Aorta (tissue), 5 donors: Measurements from ENCODE around the gene RXFP4. TPM values are rescaled to one million over a fixed set of nuclear protein-coding genes. Genes with fewer than 3 reads are reported as not detected.
"Not testable (repeated sequence)": the region's sequence is repeated elsewhere in the genome, so short reads cannot be mapped to it uniquely, and the experiment has no call there.

Experiments
- ATAC-seq: fragments of 200-7000 bp; cut with Tn5 transposase; one replicate; pipeline ENCODE4 v1.9.1; 2022; ENCODE audit warnings: moderate library complexity; ENCODE audit not compliant: low FRiP score
- DNase-seq, 2 donors: peaks; one replicate each; pipeline ENCODE4 v3.0.0-alpha.2; 2020
- H3K27ac ChIP-seq, 2 donors: one replicate each; pipeline ENCODE4 v1.5.1; 2013; ENCODE audit warnings: low read length in 2 of 2, mild to moderate bottlenecking in 2 of 2, moderate library complexity in 2 of 2, control low read depth in 1 of 2, inconsistent platforms in 1 of 2, low read depth in 1 of 2
- H3K27me3 ChIP-seq, 2 donors: one replicate each; pipeline ENCODE4 v1.6.1; 2013; ENCODE audit warnings: control low read depth in 1 of 2, low read length in 1 of 2, mild to moderate bottlenecking in 1 of 2, moderate library complexity in 1 of 2; ENCODE audit not compliant: insufficient read depth in 2 of 2, control insufficient read depth in 1 of 2
- H3K36me3 ChIP-seq, 2 donors: one replicate each; pipeline ENCODE4 v1.6.1; 2013; ENCODE audit warnings: control low read depth in 1 of 2, low read length in 1 of 2, mild to moderate bottlenecking in 1 of 2; ENCODE audit not compliant: insufficient read depth in 2 of 2, control insufficient read depth in 1 of 2
- H3K4me1 ChIP-seq, 2 donors: one replicate each; pipeline ENCODE4 v1.6.1; 2013; ENCODE audit warnings: low read length in 2 of 2, control low read depth in 1 of 2, mild to moderate bottlenecking in 1 of 2, moderate library complexity in 1 of 2; ENCODE audit not compliant: insufficient read depth in 2 of 2, control insufficient read depth in 1 of 2
- H3K4me3 ChIP-seq, 2 donors: one replicate each; pipeline ENCODE4 v1.5.1; 2013; ENCODE audit warnings: low read length in 2 of 2, control low read depth in 1 of 2, mild to moderate bottlenecking in 1 of 2
- H3K9me3 ChIP-seq: one replicate; pipeline ENCODE4 v1.6.1; 2013; ENCODE audit warnings: mild to moderate bottlenecking, low read length; ENCODE audit not compliant: control insufficient read depth
- WGBS, 2 donors: extraction: QIAGEN DNeasy Blood & Tissue Kit; methylation state at CpG; one replicate each; pipeline ENCODE4 v1.1.7; 2013; 5-methylcytosine and 5-hydroxymethylcytosine counted together
- intact Hi-C, 2 donors: fragments of 100-400 bp; cut with DNase I; formaldehyde crosslinking; loops; one replicate each; pipeline versions ENCODE4 v1.14.2 to v1.15.0; 2022
- polyA plus RNA-seq, 2 donors: library from polyadenylated mRNA; stranded (reverse); fragments of 200-250 nt; gene quantifications; one replicate each; pipeline ENCODE4 v1.2.3, GENCODE V29; 2013
- total RNA-seq, 2 donors: library from RNA; stranded (reverse); fragmentation: NEBNext Ultra II Directional; extraction: Animal tissue kit (Norgen Biotek cat#: 25700); gene quantifications; one replicate each; pipeline ENCODE4 v1.2.1, GENCODE V29; 2021
- donor health status: healthy with polysubstance abuse.
- donor health status: Bipolar disorder and iron deficiency.
- donor health status: DM: no; HTN: no; CAD: no.
- donor health status: DM: no; HTN: no; CAD: no.
- donor health status: DM: yes; HTN: yes; CAD: no.

RXFP4 gene
- total and polyA plus RNA-seq, 4 donors, result not detected

DNA sequence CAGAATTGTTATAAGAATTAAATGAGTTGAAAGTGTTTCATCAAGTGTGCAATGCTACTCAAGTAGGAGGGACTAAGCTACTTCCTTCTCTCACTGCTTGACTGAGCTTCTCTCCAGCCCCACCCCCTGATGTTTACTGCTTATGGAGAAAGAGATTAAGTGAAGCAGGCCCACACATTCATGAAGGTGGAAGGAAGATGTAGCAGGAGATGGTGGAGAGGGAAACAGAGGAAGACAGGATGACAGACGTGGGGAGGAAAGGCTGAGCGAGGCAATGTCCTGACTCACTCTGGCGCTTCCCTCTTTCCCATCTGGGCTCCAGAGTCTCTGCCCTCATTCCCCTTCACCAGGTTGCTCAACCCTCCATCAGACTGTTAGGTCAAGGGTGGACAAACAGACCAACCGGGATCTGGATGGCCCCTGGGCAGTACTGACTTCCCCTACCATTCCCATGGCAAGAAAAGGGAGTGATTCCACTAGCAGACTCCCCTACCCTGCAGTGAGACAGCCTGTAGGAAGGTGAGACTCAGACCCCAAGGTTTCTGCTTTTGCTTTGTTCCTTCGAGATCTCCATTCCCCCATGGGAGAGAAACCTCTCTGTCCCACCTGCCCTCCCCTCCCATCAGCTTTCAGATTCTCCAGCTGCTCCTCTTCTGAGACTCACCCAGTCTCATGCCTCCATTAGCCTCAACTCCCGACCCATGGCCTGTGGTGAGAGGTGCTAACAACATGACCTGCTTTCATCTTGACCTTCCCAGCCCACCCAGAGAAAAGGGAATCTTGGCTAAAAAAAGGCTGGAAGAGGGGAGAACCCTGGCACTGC lies 40.0 kb downstream of the RXFP4 start:
- no peak for ATAC-seq
- no peak for DNase-seq
- Histone ChIP-seq H3K27ac (peak overlapping the region; percentile 38 to 73), H3K4me3 (no peak overlapping the region), H3K27me3 (no peaks in the 10 kb centered on the region), H3K4me1 (peaks cover 0 to 16% of the 10 kb centered on the region in 2 donors), H3K36me3 (no peaks in the 10 kb centered on the region), H3K9me3 (no peaks in the 10 kb centered on the region)
- WGBS, 2 donors, result 61% methylated on average over 6 of the region's 6 CpGs
- intact Hi-C loops, result no loop called here

DNA sequence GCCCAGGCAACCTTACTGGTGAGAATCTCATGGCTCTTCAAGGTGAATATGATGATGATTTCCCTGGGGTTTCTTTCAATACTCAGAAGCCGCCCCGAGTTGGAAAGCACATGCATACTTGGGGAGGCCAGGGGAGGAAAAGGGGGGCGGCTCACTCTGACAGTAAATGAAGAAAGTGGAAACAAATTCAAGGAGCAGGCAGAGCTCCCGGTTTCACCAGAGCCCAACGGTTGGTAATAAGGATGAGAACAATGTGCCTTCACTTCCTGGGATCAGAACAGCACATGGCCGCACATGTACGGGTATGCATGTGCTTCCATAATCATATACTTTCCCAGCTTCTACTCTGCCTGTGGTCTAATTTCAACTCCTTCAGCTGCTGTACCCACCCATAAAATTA lies 40.7 kb downstream of the RXFP4 start:
- no peaks in the 10 kb centered on the region for H3K36me3 ChIP-seq
- intact Hi-C loops, result no loop called here
- H3K4me1 ChIP-seq, result peaks cover 0 to 16% of the 10 kb centered on the region in 2 donors
- no peak for DNase-seq
- no peaks in the 10 kb centered on the region for H3K9me3 ChIP-seq
- no peaks in the 10 kb centered on the region for H3K27me3 ChIP-seq
- WGBS, 2 donors, result 68 to 70% methylated on average over 7 of the region's 7 CpGs
- H3K4me3 ChIP-seq, result no peak overlapping the region
- peak overlapping the region; percentile 38 to 73 for H3K27ac ChIP-seq
- no peak for ATAC-seq

DNA sequence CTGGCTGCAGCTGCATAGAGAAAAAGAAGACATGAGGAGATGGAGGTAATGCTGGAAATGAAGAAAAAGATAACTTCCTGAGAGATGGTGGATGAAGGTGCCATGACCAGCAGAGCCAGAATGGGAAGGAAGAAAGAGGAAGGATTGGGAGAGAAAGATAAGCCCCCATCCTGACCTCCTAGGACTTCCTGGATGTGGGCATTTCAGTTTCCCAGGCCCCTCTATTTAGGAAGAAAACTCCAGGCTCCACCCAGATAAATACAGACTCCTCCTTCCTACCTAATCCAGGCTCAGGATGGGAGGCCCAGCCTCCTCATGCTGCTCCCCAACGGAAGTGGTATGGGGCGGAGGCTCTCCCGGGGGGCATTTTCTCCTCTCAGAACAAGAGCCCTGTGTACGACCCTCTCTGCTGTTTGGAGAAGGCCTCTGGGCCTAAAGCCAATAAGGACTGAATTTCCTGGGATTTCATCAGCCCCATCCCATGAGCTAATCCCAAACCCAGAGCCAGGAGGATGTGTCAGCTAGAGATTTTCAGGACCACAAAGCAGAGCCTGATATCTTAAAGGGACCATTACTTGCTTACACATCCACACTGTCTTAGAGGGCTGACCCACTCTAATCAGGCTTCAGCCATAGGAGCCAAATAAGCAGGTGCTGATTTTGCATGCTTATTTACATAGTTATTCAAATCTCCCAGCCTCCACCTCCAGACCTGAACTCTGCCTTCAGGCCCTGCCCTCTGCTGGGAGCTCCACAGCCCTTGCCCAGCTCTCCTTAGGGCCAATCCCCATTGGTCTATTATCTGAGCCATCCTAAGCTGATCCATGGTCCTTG lies 42.0 kb downstream of the RXFP4 start:
- H3K27ac ChIP-seq, result peak overlapping the region; percentile 73 to 83
- peaks cover 0 to 16% of the 10 kb centered on the region in 2 donors for H3K4me1 ChIP-seq
- H3K9me3 ChIP-seq, result no peaks in the 10 kb centered on the region
- ATAC-seq (peak; percentile 67), DNase-seq (peak; percentile 82 to 86)
- no peak overlapping the region for H3K4me3 ChIP-seq
- intact Hi-C loops, result no loop called here
- no peaks in the 10 kb centered on the region for H3K27me3 ChIP-seq
- no peaks in the 10 kb centered on the region for H3K36me3 ChIP-seq
- 12% methylated on average over 4 of the region's 4 CpGs for WGBS, 2 donors

DNA sequence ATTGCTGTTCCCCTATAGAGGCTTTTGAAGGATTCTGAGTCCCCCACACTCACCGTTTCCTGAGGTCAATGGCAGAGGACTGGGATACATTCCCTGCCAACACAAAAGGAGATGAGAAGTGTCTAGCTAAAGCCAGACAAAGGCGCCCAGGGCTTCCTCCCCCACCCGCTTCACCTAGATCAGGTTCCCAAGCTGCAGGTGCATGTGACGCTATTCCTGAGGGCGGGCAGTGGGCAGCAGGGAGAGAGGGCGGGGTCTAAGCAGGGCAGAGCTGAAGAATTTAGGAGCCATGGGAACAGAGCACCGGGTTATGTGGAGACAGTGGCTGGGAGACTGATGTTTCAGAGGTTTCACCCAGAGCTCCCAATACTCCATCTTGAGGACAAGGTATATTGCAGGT lies 42.9 kb downstream of the RXFP4 start:
- Histone ChIP-seq H3K36me3 (no peaks in the 10 kb centered on the region), H3K27ac (peak overlapping the region in 1 of 2 donors; percentile 83), H3K27me3 (no peaks in the 10 kb centered on the region), H3K4me1 (peaks cover 0 to 16% of the 10 kb centered on the region in 2 donors), H3K9me3 (no peaks in the 10 kb centered on the region), H3K4me3 (no peak overlapping the region)
- ATAC-seq (no peak), DNase-seq (no peak)
- WGBS, 2 donors, result 76 to 81% methylated on average over 7 of the region's 7 CpGs
- intact Hi-C loops, result no loop called here

DNA sequence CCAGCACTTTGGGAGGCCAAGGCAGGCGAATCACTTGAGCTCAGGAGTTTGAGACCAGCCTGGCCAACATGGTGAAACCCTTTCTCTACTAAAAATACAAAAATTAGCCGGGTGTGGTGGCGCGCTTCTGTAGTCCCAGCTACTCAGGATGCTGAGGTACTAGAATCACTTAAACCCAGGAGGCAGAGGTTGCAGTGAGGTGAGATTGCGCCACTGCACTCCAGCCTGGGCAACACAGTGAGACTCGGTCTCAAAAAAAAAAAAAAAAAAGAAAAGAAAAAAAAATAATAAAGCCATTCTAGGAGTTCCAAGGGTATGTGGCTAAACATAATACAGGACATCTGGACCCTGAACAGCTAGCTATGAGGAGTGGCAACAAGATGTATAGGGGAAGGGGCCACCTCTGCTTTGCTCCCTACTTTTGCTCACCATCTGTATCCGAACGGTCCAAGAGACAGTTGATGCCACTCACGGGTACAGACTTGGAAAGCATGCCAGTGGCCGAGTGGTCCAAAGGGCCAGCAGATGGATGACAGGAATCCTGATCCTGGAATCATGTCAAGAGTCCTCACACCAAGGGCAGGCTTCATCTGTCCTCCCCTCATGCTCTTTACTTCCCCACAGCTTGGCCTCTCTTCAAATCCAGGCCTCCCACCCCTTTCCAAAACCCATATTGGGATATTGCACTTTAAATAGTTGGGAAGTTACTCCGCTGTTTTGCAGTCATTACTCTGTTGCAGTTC lies 43.6 kb downstream of the RXFP4 start:
- ATAC-seq, H3K27me3 ChIP-seq, intact Hi-C loops, DNase-seq, H3K4me3 ChIP-seq, H3K9me3 ChIP-seq, H3K36me3 ChIP-seq: not testable (repeated sequence)
- Histone ChIP-seq H3K27ac (peak overlapping the region in 1 of 2 donors; percentile 50), H3K4me1 (peaks cover 0 to 16% of the 10 kb centered on the region in 2 donors)
- 69 to 73% methylated on average over 11 of the region's 11 CpGs for WGBS, 2 donors

DNA sequence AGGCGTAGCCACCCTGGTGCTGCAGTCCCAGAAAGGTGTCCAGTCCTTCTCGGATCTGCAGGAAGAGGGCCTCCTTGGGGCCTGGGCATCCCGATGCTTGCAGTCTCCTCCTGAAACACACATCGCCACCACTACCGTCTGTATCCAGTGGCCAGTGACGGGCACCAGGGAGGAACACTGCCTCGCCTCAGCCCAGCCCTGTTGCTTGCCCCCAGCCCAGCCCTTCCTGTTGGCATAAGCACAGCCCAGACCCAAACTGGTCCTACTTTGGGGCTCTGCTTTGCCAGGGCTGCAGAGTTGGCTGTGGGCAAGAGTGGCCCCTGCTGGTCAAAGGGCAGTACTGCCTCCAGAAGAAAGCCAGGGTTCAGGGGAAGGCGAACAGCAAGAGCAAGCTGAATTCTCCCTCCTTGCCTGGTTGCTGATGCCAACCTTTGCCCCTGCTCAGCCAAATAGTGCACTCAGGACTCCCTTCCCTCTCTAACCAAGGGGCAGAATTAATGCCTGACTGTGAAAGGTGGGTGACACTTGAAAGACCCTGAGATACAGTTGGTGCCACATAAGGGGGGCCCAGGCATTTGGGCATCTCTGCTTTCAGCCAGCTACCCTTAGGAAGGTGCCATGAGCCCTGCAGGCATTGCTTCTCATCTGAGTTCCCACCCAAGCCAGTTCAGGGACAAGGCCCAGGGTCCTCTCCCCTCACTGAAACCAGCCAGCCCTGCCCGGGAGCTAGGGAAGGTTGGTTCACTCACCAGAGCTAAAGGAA lies 48.0 kb downstream of the RXFP4 start:
- Histone ChIP-seq H3K4me3 (peak overlapping the region; percentile 17 to 39), H3K36me3 (no peaks in the 10 kb centered on the region), H3K27ac (peak overlapping the region; percentile 14 to 66), H3K4me1 (no peaks in the 10 kb centered on the region), H3K9me3 (no peaks in the 10 kb centered on the region), H3K27me3 (no peaks in the 10 kb centered on the region)
- DNase-seq, result peak; percentile 87 to 89
- WGBS, 2 donors, result 12% methylated on average over 9 of the region's 9 CpGs
- intact Hi-C loops, result loop anchor here (1.0 to 2.0 kb wide), 2 partner anchors 51 kb away; no protein-coding TSS in a partner anchor
- ATAC-seq, result peak; percentile 97

DNA sequence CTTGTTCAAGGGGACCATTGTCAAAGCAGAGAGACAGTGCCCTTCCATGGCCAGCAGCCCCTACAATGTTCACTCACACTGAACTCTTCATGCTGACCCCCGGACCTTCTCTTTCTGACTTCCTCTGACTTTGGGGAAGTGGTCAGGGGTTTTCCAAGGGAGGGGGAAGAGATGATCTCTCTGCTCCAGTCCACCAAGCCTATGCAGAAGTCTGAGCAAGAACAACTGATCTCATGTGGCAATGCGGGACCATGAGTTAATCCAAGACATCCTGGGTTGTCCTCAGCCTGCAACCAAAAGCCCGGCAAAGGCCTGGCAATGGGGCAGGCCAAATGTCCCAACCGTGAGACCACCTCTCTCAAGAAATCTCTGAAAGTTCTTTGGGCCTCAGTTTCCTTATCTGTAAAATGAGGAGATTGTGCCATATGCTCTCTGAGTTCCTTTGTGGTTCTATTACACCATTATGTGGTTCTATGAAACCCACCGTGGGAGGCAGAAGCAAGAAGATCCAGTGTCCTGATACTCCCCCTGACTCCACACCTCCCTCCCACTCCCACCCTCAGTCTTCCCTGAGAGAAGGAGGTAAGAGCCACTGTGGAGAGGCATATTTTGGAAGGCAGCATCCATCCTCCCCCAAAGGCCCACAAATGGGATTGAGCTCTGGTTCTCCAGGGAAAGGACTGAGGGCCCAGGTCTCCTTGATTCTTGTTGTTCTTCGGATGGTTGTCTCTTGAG lies 48.7 kb downstream of the RXFP4 start:
- ATAC-seq (peak; percentile 3), DNase-seq (no peak)
- WGBS, 2 donors, result 86 to 89% methylated on average over 6 of the region's 6 CpGs
- intact Hi-C loops, result no loop called here
- no peaks in the 10 kb centered on the region for H3K36me3 ChIP-seq
- no peaks in the 10 kb centered on the region for H3K9me3 ChIP-seq
- no peak overlapping the region for H3K27ac ChIP-seq
- H3K4me1 ChIP-seq, result no peaks in the 10 kb centered on the region
- H3K27me3 ChIP-seq, result no peaks in the 10 kb centered on the region
- H3K4me3 ChIP-seq, result no peak overlapping the region
